Measurements from ENCODE around the gene RAB31.

- no peak for TF ChIP-seq CTCF (IDR thresholded peaks at IDR 0.05)
- TF ChIP-seq POLR2AphosphoS5 (IDR thresholded peaks at IDR 0.05) = no peak
- TF ChIP-seq POLR2A (IDR thresholded peaks at IDR 0.05) = no peak
These were observed 194.7 kb downstream of the RAB31 start for GRCh38 chr18:9902832-9903231.
